Panc1 (cell line): ENCODE results near the gene COLEC11. TPM values are rescaled to one million over a fixed set of nuclear protein-coding genes. Genes with fewer than 3 reads are reported as not detected.

Source experiments
- ATAC-seq: fragments of 200-7000 bp; cut with Tn5 transposase; 2 replicates; pipeline ENCODE4 v1.9.1; 2020; ENCODE audit warnings: mild to moderate bottlenecking, moderate library complexity
- BruUV-seq: library from RNA; stranded (reverse); fragments of 400-500 nt; replicated peaks from 2 replicates; lab custom pipeline; 2021; lab: Mats Ljungman, UMichigan
- CTCF ChIA-PET: fragments of 300-600 bp; sonication (Branson Sonifier 250); formaldehyde crosslinking; loops from one replicate; lab custom pipeline; 2022; ENCODE audit warnings: antibody characterized with exemption; lab: Charles Lee
- POLR2A ChIA-PET: fragments of 300-600 bp; sonication (Branson Sonifier 250); formaldehyde crosslinking; loops from one replicate; lab custom pipeline; 2022; ENCODE audit warnings: antibody characterized with exemption; lab: Charles Lee
- DNase-seq: peaks from one replicate; pipeline ENCODE4 v3.0.0-alpha.2; 2010; ENCODE audit warnings: low read depth, low spot score
- H3K27ac ChIP-seq: 2 replicates; pipeline ENCODE4 v1.5.1; 2011; ENCODE audit warnings: mild to moderate bottlenecking, low read length, inconsistent platforms
- H3K27me3 ChIP-seq: fragments of 200-500 bp; sonication (Bioruptor generic); 2 replicates; pipeline ENCODE4 v1.6.0; 2014; ENCODE audit warnings: low read length, inconsistent platforms; ENCODE audit not compliant: control insufficient read depth, insufficient read depth
- H3K36me3 ChIP-seq: fragments of 200-500 bp; sonication (Bioruptor generic); 2 replicates; pipeline ENCODE4 v1.5.1; 2014; ENCODE audit warnings: inconsistent platforms, mild to moderate bottlenecking, low read length, moderate library complexity; ENCODE audit not compliant: control insufficient read depth, insufficient read depth
- H3K4me1 ChIP-seq: 2 replicates; pipeline ENCODE4 v1.5.1; 2011; ENCODE audit warnings: inconsistent platforms, mild to moderate bottlenecking, low read length, moderate library complexity; ENCODE audit not compliant: control insufficient read depth, insufficient read depth
- H3K4me3 ChIP-seq, 2 experiments: 2 replicates each; pipeline ENCODE4 v1.5.1; 2011 to 2012; ENCODE audit warnings: low read depth in 2 of 2, low read length in 2 of 2, mild to moderate bottlenecking in 2 of 2, inconsistent platforms in 1 of 2, moderate library complexity in 1 of 2
- H3K9me3 ChIP-seq: fragments of 200-500 bp; sonication (Bioruptor generic); 2 replicates; pipeline ENCODE4 v1.5.1; 2014; ENCODE audit warnings: low read depth, mild to moderate bottlenecking, inconsistent platforms, low read length, moderate library complexity; ENCODE audit not compliant: control insufficient read depth, insufficient read depth
- POLR2AphosphoS5 ChIP-seq: IDR thresholded peaks from 2 replicates; pipeline ENCODE4 v1.6.1; 2012; ENCODE audit warnings: mild to moderate bottlenecking, low read depth, low read length, moderate library complexity
- SIN3A ChIP-seq: IDR thresholded peaks from 2 replicates; pipeline ENCODE4 v1.6.1; 2012; ENCODE audit warnings: low read depth, mild to moderate bottlenecking, low read length, moderate library complexity, borderline replicate concordance; ENCODE audit not compliant: insufficient read depth
- TCF7L2 ChIP-seq: IDR thresholded peaks from 2 replicates; pipeline ENCODE4 v1.6.1; 2011; ENCODE audit warnings: mild to moderate bottlenecking, low read depth, low read length, inconsistent platforms
- in situ Hi-C: cut with HindIII; loops from 2 replicates; pipeline ENCODE4 v1.10.0; 2016; ENCODE audit warnings: low sequenced_read_pairs, low pct_unique_long_range_greater_than_20kb
- intact Hi-C: fragments of 100-400 bp; cut with micrococcal nuclease; formaldehyde crosslinking; loops from one replicate; pipeline ENCODE4 v1.10.0; 2022; ENCODE audit not compliant: unreplicated experiment
- total RNA-seq: library from RNA; stranded (reverse); gene quantifications from one replicate; pipeline ENCODE4 v1.2.1, GENCODE V29; 2021; ENCODE audit not compliant: unreplicated experiment
- TF ChIP-seq, protein P1 (sequence below), 2 experiments: IDR thresholded peaks; 2 replicates each; pipeline ENCODE4 v1.6.1; 2011 to 2012; ENCODE audit warnings: low read depth in 2 of 2, control low read depth in 1 of 2, low read length in 1 of 2, mild to moderate bottlenecking in 1 of 2, moderate library complexity in 1 of 2; ENCODE audit not compliant: insufficient read depth in 1 of 2
- TF ChIP-seq, protein P2 (sequence below): fragments of 450-650 bp; IDR thresholded peaks from 2 replicates; pipeline ENCODE4 v1.5.1; 2017; ENCODE audit warnings: mild to moderate bottlenecking

The COLEC11 gene
- total RNA-seq, 1 experiment from 2014 or later = 0.31 TPM

DNA sequence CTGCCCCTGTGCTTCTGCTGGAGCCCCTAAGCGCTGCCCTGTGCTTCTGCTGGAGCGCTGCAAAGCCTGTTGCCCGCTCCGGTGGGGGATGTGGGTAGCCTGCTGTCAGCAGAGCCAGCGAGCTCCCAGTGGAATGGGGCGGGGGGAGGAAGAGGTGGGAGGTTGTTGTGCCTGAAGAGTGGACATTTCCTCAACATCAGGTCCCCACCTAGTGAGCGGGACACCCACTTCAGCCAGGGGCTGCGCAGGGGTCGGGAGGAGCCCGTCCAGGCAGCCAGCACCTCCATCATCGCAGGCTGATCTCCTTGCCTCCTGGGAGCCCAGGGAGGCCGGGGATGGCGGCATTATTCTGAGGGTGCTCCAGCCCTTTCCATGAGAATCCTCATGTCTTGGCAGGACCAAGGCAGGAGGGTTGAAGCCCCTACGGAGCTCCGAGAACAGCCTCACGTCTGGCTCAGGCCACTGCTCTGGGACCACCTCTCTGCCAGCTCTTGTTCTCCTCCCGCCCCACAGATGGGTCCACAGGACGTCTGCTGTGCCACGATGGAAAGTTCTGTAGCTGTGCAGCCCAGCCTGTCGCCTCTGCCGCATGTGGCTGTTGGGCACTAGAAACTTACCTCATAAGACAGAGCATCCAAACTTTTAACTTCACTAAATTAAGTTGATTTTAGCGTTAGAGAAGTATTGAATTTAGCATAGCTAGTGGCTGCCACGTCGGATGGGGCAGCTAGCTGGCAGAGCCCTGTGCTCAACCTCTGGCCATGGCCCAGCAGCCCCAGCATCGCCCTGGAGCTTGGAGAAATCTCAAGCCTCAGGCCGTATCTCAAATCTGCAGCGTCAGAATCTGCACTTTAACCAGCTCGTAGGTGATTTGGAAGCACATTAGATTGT lies 61.2 kb downstream of the COLEC11 start:
- Histone ChIP-seq H3K27ac (no peak overlapping the region), H3K4me1 (no peaks in the 10 kb centered on the region), H3K4me3 (no peak overlapping the region), H3K9me3 (no peaks in the 10 kb centered on the region), H3K36me3 (no peaks in the 10 kb centered on the region), H3K27me3 (no peaks in the 10 kb centered on the region)
- intact Hi-C loops (no loop called here), in situ Hi-C loops (no loop called here)
- TF ChIP-seq, protein P1, sequence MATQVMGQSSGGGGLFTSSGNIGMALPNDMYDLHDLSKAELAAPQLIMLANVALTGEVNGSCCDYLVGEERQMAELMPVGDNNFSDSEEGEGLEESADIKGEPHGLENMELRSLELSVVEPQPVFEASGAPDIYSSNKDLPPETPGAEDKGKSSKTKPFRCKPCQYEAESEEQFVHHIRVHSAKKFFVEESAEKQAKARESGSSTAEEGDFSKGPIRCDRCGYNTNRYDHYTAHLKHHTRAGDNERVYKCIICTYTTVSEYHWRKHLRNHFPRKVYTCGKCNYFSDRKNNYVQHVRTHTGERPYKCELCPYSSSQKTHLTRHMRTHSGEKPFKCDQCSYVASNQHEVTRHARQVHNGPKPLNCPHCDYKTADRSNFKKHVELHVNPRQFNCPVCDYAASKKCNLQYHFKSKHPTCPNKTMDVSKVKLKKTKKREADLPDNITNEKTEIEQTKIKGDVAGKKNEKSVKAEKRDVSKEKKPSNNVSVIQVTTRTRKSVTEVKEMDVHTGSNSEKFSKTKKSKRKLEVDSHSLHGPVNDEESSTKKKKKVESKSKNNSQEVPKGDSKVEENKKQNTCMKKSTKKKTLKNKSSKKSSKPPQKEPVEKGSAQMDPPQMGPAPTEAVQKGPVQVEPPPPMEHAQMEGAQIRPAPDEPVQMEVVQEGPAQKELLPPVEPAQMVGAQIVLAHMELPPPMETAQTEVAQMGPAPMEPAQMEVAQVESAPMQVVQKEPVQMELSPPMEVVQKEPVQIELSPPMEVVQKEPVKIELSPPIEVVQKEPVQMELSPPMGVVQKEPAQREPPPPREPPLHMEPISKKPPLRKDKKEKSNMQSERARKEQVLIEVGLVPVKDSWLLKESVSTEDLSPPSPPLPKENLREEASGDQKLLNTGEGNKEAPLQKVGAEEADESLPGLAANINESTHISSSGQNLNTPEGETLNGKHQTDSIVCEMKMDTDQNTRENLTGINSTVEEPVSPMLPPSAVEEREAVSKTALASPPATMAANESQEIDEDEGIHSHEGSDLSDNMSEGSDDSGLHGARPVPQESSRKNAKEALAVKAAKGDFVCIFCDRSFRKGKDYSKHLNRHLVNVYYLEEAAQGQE (IDR thresholded peaks at IDR 0.05; ENCODE audit: insufficient read depth in 1 of 2, low read depth in 2 of 2, low read length in 1 of 2) = no peak
- TF ChIP-seq TCF7L2 (no peak), SIN3A (no peak), POLR2AphosphoS5 (no peak)
- TF ChIP-seq, protein P2, sequence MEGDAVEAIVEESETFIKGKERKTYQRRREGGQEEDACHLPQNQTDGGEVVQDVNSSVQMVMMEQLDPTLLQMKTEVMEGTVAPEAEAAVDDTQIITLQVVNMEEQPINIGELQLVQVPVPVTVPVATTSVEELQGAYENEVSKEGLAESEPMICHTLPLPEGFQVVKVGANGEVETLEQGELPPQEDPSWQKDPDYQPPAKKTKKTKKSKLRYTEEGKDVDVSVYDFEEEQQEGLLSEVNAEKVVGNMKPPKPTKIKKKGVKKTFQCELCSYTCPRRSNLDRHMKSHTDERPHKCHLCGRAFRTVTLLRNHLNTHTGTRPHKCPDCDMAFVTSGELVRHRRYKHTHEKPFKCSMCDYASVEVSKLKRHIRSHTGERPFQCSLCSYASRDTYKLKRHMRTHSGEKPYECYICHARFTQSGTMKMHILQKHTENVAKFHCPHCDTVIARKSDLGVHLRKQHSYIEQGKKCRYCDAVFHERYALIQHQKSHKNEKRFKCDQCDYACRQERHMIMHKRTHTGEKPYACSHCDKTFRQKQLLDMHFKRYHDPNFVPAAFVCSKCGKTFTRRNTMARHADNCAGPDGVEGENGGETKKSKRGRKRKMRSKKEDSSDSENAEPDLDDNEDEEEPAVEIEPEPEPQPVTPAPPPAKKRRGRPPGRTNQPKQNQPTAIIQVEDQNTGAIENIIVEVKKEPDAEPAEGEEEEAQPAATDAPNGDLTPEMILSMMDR = no peak
- no TSS peak for BruUV-seq
- CTCF ChIA-PET = no interaction called here
- no peak for ATAC-seq
- POLR2A ChIA-PET = no interaction called here
- DNase-seq = no peak

DNA sequence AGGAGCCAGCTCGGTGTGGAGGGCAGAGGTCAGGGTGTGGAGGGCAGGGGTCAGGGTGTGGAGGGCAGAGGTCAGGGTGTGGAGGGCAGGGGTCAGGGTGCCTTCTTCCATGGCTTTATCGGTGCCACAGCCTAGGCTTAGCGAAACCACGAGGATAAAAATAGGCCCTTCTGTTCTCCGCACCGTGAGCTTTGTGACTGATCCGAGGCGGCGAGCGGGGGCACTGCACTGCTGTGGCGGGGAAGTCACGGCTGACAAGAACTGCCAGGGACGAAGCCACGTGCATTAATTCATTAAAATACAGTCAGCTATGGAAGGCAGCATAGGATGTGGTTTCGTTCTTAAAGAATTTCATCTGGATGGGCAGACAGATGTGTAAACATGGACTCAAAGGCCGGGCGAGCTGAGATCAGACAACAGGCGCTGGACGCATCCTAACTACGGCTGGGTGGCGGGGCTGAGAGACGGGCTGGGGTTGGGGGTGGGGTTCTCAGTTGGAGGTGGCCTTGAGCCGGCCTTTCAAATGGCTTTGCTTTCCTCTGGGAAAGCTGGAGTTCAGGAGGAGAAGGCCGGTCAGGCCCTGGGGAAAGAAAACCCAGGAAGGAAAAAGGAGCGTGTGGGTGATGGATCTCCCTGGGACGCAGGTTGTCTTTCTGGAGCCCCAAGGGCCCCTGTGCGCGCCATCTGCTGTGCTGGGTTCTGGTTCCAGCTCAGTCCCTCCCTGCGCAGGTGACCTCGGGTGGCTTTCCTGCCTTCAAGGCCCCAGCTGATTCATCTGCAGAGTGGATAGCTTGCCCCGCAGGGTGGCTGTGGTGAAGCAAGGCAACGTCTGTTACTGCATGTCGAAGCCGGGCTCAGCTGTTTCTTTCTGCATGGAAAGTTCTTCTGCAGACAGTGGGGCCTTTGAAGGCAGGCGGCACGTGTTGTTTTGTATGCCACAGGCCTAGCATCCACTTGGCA lies 62.1 kb downstream of the COLEC11 start:
- no peak for ATAC-seq
- in situ Hi-C loops = no loop called here

More for the DNA sequence above, 62.1 kb downstream of the COLEC11 start:
- H3K9me3 ChIP-seq = no peaks in the 10 kb centered on the region
- DNase-seq = no peak
- H3K27me3 ChIP-seq = no peaks in the 10 kb centered on the region
- TF ChIP-seq TCF7L2 (no peak), POLR2AphosphoS5 (no peak), SIN3A (no peak)
- TF ChIP-seq, protein P2 = no peak
- TF ChIP-seq, protein P1 (IDR thresholded peaks at IDR 0.05; ENCODE audit: insufficient read depth in 1 of 2, low read depth in 2 of 2, low read length in 1 of 2) = no peak
- intact Hi-C loops = no loop called here
- CTCF ChIA-PET = no interaction called here
- H3K4me3 ChIP-seq = no peak overlapping the region
- POLR2A ChIA-PET = no interaction called here
- no peaks in the 10 kb centered on the region for H3K36me3 ChIP-seq
- H3K4me1 ChIP-seq = no peaks in the 10 kb centered on the region
- BruUV-seq = no TSS peak
- H3K27ac ChIP-seq = no peak overlapping the region
